Panc1 (cell line): ENCODE measurements around the gene CCL22. TPM values are rescaled to one million over a fixed set of nuclear protein-coding genes. Genes with fewer than 3 reads are reported as not detected.
"Not testable (repeated sequence)": the region's sequence is repeated elsewhere in the genome, so short reads cannot be mapped to it uniquely, and the experiment has no call there.

ENCODE experiments used
- ATAC-seq: fragments of 200-7000 bp; cut with Tn5 transposase; 2 replicates; pipeline ENCODE4 v1.9.1; 2020; ENCODE audit warnings: mild to moderate bottlenecking, moderate library complexity
- BruUV-seq: library from RNA; stranded (reverse); fragments of 400-500 nt; replicated peaks from 2 replicates; lab custom pipeline; 2021; lab: Mats Ljungman, UMichigan
- CTCF ChIA-PET: fragments of 300-600 bp; sonication (Branson Sonifier 250); formaldehyde crosslinking; loops from one replicate; lab custom pipeline; 2022; ENCODE audit warnings: antibody characterized with exemption; lab: Charles Lee
- POLR2A ChIA-PET: fragments of 300-600 bp; sonication (Branson Sonifier 250); formaldehyde crosslinking; loops from one replicate; lab custom pipeline; 2022; ENCODE audit warnings: antibody characterized with exemption; lab: Charles Lee
- DNase-seq: peaks from one replicate; pipeline ENCODE4 v3.0.0-alpha.2; 2010; ENCODE audit warnings: low read depth, low spot score
- H3K27ac ChIP-seq: 2 replicates; pipeline ENCODE4 v1.5.1; 2011; ENCODE audit warnings: mild to moderate bottlenecking, low read length, inconsistent platforms
- H3K27me3 ChIP-seq: fragments of 200-500 bp; sonication (Bioruptor generic); 2 replicates; pipeline ENCODE4 v1.6.0; 2014; ENCODE audit warnings: low read length, inconsistent platforms; ENCODE audit not compliant: control insufficient read depth, insufficient read depth
- H3K36me3 ChIP-seq: fragments of 200-500 bp; sonication (Bioruptor generic); 2 replicates; pipeline ENCODE4 v1.5.1; 2014; ENCODE audit warnings: inconsistent platforms, mild to moderate bottlenecking, low read length, moderate library complexity; ENCODE audit not compliant: control insufficient read depth, insufficient read depth
- H3K4me1 ChIP-seq: 2 replicates; pipeline ENCODE4 v1.5.1; 2011; ENCODE audit warnings: inconsistent platforms, mild to moderate bottlenecking, low read length, moderate library complexity; ENCODE audit not compliant: control insufficient read depth, insufficient read depth
- H3K4me3 ChIP-seq, 2 experiments: 2 replicates each; pipeline ENCODE4 v1.5.1; 2011 to 2012; ENCODE audit warnings: low read depth in 2 of 2, low read length in 2 of 2, mild to moderate bottlenecking in 2 of 2, inconsistent platforms in 1 of 2, moderate library complexity in 1 of 2
- H3K9me3 ChIP-seq: fragments of 200-500 bp; sonication (Bioruptor generic); 2 replicates; pipeline ENCODE4 v1.5.1; 2014; ENCODE audit warnings: low read depth, mild to moderate bottlenecking, inconsistent platforms, low read length, moderate library complexity; ENCODE audit not compliant: control insufficient read depth, insufficient read depth
- CTCF ChIP-seq: fragments of 450-650 bp; IDR thresholded peaks from 2 replicates; pipeline ENCODE4 v1.5.1; 2017; ENCODE audit warnings: mild to moderate bottlenecking
- POLR2AphosphoS5 ChIP-seq: IDR thresholded peaks from 2 replicates; pipeline ENCODE4 v1.6.1; 2012; ENCODE audit warnings: mild to moderate bottlenecking, low read depth, low read length, moderate library complexity
- REST ChIP-seq, 2 experiments: IDR thresholded peaks; 2 replicates each; pipeline ENCODE4 v1.6.1; 2011 to 2012; ENCODE audit warnings: low read depth in 2 of 2, control low read depth in 1 of 2, low read length in 1 of 2, mild to moderate bottlenecking in 1 of 2, moderate library complexity in 1 of 2; ENCODE audit not compliant: insufficient read depth in 1 of 2
- SIN3A ChIP-seq: IDR thresholded peaks from 2 replicates; pipeline ENCODE4 v1.6.1; 2012; ENCODE audit warnings: low read depth, mild to moderate bottlenecking, low read length, moderate library complexity, borderline replicate concordance; ENCODE audit not compliant: insufficient read depth
- TCF7L2 ChIP-seq: IDR thresholded peaks from 2 replicates; pipeline ENCODE4 v1.6.1; 2011; ENCODE audit warnings: mild to moderate bottlenecking, low read depth, low read length, inconsistent platforms
- in situ Hi-C: cut with HindIII; loops from 2 replicates; pipeline ENCODE4 v1.10.0; 2016; ENCODE audit warnings: low sequenced_read_pairs, low pct_unique_long_range_greater_than_20kb
- intact Hi-C: fragments of 100-400 bp; cut with micrococcal nuclease; formaldehyde crosslinking; loops from one replicate; pipeline ENCODE4 v1.10.0; 2022; ENCODE audit not compliant: unreplicated experiment
- total RNA-seq: library from RNA; stranded (reverse); gene quantifications from one replicate; pipeline ENCODE4 v1.2.1, GENCODE V29; 2021; ENCODE audit not compliant: unreplicated experiment

The CCL22 gene
- total RNA-seq, 1 experiment from 2014 or later: 0.39 TPM

DNA sequence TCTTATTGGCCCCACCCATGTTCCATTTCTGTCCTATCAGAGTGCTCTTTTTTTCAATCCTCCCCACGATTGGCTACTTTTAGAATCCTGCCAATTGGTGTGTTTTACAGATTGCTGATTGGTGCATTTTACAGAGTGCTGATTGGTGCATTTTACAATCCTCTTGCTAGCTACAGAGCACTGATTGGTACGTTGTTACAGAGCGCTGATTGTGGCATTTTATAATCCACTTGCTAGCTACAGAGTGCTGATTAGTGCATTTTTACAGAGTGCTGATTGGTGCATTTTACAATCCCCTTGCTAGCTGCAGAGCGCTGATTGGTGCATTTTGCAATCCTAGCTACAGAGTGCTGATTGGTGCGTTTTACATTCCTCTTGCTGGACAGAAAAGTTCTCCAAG lies 36.4 kb downstream of the CCL22 start:
- no peak overlapping the region for H3K4me3 ChIP-seq
- BruUV-seq: no TSS peak
- H3K27me3 ChIP-seq: no peaks in the 10 kb centered on the region
- no peak overlapping the region for H3K27ac ChIP-seq
- in situ Hi-C loops (no loop called here), intact Hi-C loops (no loop called here)
- no peaks in the 10 kb centered on the region for H3K36me3 ChIP-seq
- DNase-seq: no peak
- no peaks in the 10 kb centered on the region for H3K9me3 ChIP-seq
- ATAC-seq: no peak
- no peaks in the 10 kb centered on the region for H3K4me1 ChIP-seq
- POLR2A ChIA-PET: no interaction called here
- CTCF ChIA-PET: no interaction called here
- TF ChIP-seq CTCF: no peak
- no peak for TF ChIP-seq SIN3A
- no peak for TF ChIP-seq POLR2AphosphoS5
- TF ChIP-seq TCF7L2: no peak
- no peak for TF ChIP-seq REST (IDR thresholded peaks at IDR 0.05; ENCODE audit: insufficient read depth in 1 of 2, low read depth in 2 of 2, low read length in 1 of 2)

GRCh38 chr16:57396786-57397185 lies 38.2 kb downstream of the CCL22 start:
- ATAC-seq (no peak), DNase-seq (no peak)
- H3K4me3 ChIP-seq: no peak overlapping the region
- H3K4me1 ChIP-seq: no peaks in the 10 kb centered on the region
- no peaks in the 10 kb centered on the region for H3K27me3 ChIP-seq
- no TSS peak for BruUV-seq
- no peak overlapping the region for H3K27ac ChIP-seq
- ChIA-PET CTCF (no interaction called here), POLR2A (no interaction called here)
- H3K36me3 ChIP-seq: no peaks in the 10 kb centered on the region
- in situ Hi-C loops (no loop called here), intact Hi-C loops (no loop called here)
- TF ChIP-seq REST (IDR thresholded peaks at IDR 0.05; ENCODE audit: insufficient read depth in 1 of 2, low read depth in 2 of 2, low read length in 1 of 2): no peak
- TF ChIP-seq POLR2AphosphoS5: no peak
- no peak for TF ChIP-seq SIN3A
- no peak for TF ChIP-seq CTCF
- no peak for TF ChIP-seq TCF7L2
- no peaks in the 10 kb centered on the region for H3K9me3 ChIP-seq

- in situ Hi-C loops, H3K4me1 ChIP-seq, H3K9me3 ChIP-seq, H3K27ac ChIP-seq, CTCF ChIA-PET, BruUV-seq, H3K4me3 ChIP-seq, H3K36me3 ChIP-seq, intact Hi-C loops, DNase-seq, POLR2A ChIA-PET, H3K27me3 ChIP-seq, ATAC-seq: not testable (repeated sequence)
Measured at GRCh38 chr16:57397493-57397892, 38.9 kb downstream of the CCL22 start.
